ENCODE data around the gene SRL. TPM values are rescaled to one million over a fixed set of nuclear protein-coding genes. Genes with fewer than 3 reads are reported as not detected.

The SRL gene
- total and polyA plus RNA-seq, 2 of the 8 experiments (the other 6 are each of a cell fraction or from before 2014, with no cell fraction given), result 0.05 TPM; not detected in 1

- TF ChIP-seq CHD7 (IDR thresholded peaks at IDR 0.05; ENCODE audit: insufficient replicate concordance, low read length), result no peak
- no peak for TF ChIP-seq POLR2A (IDR thresholded peaks at IDR 0.05; ENCODE audit: control extremely low read depth in 1 of 2, low read depth in 2 of 2, low read length in 2 of 2)
- no peak for TF ChIP-seq RXRA (IDR thresholded peaks at IDR 0.05; ENCODE audit: insufficient read depth, low read depth, low read length)
- no peak for TF ChIP-seq HDAC6 (IDR thresholded peaks at IDR 0.05; ENCODE audit: low read depth, low read length)
- TF ChIP-seq KDM1A (IDR thresholded peaks at IDR 0.05; ENCODE audit: borderline replicate concordance, low read length), result no peak
These were observed 487 bp downstream of the SRL start (continued) for GRCh38 chr16:4241258-4241927.

Data from H1 (cell line).